ENCODE data around the gene MYO9B.
A peak's percentile ranks its signal among the peaks of the same experiment; 100 is the strongest.

Gene MYO9B, protein sequence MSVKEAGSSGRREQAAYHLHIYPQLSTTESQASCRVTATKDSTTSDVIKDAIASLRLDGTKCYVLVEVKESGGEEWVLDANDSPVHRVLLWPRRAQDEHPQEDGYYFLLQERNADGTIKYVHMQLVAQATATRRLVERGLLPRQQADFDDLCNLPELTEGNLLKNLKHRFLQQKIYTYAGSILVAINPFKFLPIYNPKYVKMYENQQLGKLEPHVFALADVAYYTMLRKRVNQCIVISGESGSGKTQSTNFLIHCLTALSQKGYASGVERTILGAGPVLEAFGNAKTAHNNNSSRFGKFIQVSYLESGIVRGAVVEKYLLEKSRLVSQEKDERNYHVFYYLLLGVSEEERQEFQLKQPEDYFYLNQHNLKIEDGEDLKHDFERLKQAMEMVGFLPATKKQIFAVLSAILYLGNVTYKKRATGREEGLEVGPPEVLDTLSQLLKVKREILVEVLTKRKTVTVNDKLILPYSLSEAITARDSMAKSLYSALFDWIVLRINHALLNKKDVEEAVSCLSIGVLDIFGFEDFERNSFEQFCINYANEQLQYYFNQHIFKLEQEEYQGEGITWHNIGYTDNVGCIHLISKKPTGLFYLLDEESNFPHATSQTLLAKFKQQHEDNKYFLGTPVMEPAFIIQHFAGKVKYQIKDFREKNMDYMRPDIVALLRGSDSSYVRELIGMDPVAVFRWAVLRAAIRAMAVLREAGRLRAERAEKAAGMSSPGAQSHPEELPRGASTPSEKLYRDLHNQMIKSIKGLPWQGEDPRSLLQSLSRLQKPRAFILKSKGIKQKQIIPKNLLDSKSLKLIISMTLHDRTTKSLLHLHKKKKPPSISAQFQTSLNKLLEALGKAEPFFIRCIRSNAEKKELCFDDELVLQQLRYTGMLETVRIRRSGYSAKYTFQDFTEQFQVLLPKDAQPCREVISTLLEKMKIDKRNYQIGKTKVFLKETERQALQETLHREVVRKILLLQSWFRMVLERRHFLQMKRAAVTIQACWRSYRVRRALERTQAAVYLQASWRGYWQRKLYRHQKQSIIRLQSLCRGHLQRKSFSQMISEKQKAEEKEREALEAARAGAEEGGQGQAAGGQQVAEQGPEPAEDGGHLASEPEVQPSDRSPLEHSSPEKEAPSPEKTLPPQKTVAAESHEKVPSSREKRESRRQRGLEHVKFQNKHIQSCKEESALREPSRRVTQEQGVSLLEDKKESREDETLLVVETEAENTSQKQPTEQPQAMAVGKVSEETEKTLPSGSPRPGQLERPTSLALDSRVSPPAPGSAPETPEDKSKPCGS (N-terminal part only)

DNA sequence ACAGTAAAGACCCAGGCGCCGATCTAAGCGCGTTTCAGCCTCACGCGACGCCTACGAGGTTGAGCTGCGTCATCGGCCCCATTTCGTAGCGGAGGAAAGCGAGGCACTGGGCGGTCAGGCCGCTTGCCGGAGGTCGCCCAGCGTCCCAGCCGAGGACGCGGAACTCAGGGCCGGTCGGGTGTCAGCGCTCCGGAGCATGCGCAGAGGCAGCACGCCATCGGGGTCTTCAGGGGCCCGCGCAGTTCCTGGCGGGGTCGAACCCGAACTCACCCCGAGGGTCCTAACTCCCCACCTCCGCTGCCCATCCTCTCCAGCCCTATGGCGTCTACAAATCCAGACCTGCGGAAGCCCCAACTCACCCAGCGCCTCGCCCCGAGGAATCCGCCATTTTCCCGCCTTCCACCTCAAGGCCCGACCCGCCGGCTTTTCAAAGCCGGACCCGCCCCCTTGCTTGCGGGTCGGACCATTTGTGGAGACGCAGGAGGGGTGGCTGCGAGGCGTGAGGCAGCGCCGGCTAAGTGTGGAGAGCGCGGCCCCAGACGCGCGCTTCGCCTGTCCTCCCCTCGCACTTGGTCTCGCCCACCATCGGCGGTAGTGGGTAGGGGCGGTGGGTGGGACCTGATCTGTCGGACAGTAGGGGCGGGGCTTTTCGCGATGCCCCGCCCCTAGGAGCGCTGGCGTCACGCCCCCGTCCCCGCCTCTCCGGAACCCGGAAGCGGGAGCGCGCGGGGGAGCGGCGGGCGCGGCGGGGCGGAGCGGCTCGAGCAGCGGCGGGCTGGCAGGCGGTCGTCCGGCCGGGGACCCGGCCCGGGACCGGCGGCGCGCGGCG lies at the start of gene MYO9B, which contains the start of gene HAUS8:
Gene MYO9B, plus strand, starts transcription at position 743 of the 829 bp plus-strand sequence. CDS start 25,941 bp downstream, outside the sequence.
Gene HAUS8, minus strand, starts transcription at position 418 of the 829 bp plus-strand sequence. Its CDS starts 30 bp downstream, at position 388.
- peak; percentile 98 for DNase-seq

DNA sequence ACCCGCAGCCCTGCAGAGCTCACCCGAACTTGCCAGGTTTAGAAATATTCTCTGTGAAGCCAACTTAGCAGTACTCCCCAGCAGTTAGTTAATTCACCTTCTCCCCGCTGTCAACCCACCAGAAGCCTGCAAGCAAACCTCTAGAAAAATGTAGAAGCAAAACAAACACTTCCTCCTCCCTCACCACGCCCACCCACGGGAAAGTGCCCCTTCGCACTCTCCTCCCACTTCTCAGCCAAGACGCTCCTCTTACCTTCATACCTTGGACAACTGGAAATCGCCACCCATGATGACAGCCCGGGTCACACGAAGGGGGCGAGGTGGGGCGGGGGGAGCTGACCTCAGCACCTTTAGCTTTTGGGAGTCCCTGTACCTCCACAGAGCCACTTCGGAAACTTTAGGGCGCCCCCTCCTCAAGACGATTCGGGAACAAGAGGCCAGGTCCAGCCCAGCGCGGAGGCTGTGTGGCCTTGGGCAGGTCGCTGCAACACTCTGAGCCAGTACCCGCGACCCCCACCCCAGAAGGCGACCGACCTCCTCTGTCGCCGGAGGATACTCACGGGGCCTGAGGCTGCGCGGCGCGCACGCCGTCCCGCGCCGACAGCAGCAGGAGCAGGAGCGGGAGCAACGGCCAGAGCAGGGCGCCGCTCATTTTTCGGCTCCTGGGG lies 49.5 kb upstream of the MYO9B start:
- no peak for DNase-seq

DNA sequence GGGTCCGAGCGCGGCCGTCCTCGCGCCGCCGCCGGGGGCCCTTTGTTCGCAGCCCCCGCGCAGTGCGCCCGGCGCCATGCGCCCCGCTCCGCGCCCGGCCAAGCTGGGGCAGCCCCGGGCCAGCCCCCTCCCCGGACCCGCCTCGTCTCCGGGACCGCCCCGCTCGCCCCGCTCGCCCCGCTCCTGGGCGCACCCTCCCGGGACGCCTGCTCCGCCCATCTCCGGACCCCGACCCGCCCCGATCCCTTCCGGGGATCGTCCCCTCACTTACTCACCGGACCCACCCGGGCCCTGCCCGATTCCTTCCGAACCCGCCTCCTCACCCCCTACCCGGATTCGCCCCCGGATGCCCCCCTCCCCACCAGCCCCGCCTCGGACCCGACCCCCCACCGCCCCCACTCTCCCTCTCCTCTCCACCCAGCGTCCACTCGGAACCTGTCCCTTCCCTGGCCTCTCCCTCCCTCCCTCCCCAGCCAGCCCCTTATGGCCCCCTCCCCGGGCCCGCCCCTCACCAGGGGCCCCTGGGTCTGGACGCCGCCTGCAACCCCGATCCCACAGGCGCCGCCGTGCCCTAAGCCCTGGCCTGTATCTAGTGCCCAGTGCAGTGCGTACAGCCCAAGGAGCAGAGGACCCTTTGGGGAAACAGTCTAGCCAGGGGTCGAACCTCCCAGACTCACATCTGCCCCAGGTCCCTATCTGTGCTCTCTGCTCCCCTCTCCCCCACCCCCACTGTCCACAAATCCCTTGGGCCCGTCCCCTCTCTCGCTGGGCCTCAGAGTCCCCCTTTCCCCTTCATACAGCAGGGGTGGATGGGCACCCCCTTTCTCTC lies 48.7 kb upstream of the MYO9B start, which contains the start of gene CPAMD8:
Gene CPAMD8, minus strand, starts transcription at position 105 of the 829 bp plus-strand sequence. CDS start 168 bp downstream, outside the sequence.
- DNase-seq, result no peak

DNA sequence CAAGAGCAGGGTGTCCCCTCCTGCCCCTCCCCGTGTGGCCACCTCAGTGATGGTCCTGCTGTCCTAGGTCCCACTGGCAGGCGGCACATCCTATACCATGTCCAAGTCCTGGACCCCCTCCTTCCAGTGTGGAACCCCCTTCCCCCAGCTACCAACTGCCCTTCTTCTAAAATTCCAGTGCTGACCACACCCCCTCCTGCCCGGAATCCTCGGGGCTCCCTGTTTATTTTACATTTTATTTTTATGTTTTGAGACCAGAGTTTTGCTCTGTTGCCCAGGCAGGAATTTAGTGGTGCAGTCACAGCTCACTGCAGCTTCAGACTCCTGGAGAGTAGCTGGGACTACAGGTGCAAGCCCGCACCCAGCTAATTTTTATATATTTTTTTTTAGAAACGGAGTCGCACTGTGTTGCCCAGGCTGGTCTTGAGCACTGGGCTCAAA lies 48.0 kb upstream of the MYO9B start:
- no peak for DNase-seq

DNA sequence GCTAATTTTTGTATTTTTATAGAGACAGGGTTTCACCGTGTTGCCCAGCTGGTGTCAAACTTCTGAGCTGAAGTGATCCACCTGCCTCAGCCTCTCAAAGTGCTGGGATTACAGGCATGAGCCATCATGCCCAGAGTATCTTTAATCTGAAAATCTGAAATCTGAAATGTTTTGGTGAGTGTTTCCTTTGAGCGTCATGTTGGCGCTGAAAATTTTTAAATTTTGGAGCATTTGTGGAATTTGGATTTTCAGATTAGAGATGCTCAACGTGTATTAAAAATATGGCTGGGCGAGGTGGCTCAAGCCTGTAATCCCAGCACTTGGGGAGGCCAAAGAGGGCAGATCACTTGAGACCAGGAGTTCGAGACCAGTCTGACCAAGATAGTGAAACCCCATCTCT lies 43.8 kb upstream of the MYO9B start:
- no peak for DNase-seq

DNA sequence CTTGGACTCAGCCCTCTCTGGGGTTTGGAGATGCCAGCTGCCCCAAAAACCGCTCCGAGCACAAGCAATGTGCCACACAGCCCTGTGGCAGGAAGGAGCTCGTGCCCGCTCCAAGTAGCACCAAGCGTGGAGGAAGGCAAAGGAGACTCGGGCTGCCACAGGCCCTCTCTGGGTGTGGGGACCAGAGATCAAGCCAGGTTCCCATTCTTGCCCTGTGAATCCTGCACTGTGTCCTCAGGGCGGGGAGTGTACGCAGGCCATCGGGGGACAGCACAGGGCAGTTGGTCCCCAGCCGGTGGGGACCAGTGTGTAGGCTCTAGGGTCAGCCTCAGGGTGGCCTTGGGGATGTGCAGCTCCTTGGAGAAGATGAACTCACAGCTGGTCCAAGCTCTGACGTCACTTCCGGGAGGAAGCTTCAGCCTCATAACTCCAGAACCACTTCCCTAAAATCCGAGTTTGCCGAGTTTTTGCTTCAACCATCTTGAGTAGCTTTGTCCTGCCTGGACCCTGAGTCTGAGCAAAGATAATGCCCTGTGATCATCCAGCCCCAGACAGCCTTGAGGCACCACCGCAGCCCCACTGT lies 39.6 kb upstream of the MYO9B start:
- DNase-seq, result no peak

DNA sequence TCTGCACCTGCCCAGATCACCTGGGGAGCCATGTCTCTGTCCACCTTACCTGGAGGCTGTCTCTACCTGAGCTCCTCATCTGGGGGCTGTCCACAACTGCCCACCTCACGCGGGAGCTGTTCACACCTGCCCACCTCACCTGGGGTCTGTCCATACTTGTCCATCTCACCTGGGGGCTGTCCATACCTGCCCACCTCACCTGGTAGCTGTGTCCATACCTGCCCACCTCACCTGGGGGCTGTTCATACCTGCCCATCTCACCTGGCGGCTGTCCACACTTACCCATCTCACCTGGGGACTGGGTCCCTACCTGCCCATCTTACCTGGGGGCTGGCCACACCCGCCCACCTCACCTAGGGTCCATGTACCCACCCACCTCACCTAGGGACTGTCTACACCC lies 38.9 kb upstream of the MYO9B start:
- no peak for DNase-seq

DNA sequence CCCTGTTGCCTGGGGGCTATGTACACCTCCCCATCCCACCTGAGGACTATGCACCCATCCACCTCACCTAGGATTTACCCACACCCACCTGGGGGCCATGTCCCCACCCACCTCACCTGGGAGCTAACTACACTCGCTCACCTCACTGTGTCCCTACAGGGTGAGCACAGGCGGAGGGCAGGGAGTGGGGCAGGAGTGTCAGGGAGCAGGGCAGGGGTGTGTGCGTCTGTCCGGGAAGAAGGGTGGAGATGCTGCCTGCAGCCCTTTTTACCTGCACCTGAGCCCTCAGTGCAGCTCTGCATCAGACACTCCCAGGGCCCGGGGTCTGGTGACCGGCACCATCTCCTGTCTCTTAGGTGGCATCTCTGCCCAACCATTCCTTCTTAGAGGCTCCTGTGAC lies 38.4 kb upstream of the MYO9B start:
- DNase-seq, result no peak

DNA sequence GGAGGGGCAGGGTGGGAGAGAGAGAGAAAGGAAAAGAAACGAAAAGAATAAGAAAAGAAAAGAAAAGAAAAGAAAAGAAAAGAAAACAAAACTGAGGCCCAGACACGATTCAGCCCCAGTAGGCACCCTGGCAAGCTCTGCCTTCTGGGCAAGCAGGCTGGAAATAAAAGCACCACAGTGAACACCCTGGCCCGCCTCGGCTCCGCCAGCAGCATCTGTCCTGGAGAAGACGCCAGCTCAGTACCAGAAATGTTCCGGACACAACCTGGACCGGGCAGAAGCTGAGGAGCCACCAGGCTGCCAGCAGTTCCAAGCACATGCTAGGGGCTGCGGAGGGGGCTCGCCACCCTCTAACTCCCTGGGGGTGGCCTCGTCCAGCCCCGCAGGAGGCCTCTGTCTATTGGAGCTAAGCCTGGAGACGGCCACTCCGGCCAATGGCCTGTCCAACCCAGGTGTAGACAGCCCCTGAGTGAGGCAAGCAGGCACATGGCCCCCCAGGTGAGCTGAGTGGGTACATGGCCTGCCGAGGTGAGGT lies 37.5 kb upstream of the MYO9B start:
- DNase-seq, result no peak

DNA sequence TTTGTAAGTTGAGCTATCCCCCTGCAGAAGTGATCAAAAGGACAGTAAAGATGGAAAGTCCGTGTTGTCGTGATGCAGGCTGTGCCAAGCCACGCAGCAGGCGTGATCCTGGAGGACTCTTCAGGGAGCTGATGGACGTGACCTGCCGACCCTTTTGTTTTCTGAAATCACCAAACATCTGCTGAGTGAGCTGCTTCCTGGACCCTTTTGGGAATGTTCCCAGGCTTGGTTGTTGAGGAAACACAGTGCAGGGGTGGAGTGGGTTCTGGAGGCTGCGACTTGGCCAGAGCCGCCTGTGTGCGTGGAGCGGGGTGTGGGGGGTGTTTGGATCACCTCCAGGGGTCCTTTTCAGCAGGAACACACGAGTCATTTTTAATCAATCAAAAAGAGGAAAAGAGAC lies 33.6 kb upstream of the MYO9B start:
- peak; percentile 9 for DNase-seq

DNA sequence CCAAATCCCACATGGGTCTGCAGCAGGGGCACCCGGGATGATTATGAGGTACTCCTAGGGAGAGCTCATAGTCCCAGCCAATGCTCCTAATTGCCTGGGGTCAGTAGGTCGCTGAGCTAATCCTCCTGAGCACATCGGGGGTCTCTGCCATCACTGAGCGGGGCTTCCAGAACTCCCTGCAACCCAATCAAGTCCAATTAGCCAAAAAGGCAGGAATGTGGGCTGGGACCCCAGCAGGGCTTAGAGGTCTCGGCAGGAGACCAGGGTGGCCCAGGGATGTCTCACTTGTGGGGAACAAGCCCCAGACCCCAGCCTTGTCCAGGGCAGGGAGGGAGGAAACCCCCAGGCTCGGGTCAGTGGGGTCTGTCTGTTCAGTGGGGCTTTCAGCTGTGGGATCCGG lies 31.8 kb upstream of the MYO9B start:
- no peak for DNase-seq

DNA sequence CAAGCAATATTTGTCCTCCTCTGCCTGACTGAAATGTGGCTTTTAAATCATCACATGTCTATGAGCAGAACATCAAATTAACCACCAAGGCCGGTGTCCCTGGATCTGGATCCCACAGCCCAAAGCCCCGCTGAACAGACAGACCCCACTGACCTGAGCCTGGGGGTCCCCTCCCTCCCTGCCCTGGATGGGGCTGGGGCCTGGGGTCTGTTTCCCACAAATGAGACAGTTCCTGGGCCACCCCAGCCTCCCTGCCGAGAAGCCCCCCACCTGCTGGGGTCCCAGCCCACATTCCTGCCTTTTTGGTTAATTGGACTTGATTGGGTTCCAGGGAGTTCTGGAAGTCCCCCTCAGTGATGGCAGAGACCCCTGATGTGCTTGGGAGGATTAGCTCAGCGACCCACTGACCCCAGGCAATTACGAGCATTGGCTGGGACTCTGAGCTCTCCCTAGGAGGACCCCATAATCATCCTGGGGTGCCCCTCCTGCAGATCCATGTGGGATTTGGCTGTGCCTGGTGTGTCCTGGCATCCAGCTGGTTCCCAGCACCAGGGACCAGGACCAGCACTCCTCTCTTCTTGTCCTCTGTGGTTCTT lies 29.6 kb upstream of the MYO9B start:
- DNase-seq, result no peak

DNA sequence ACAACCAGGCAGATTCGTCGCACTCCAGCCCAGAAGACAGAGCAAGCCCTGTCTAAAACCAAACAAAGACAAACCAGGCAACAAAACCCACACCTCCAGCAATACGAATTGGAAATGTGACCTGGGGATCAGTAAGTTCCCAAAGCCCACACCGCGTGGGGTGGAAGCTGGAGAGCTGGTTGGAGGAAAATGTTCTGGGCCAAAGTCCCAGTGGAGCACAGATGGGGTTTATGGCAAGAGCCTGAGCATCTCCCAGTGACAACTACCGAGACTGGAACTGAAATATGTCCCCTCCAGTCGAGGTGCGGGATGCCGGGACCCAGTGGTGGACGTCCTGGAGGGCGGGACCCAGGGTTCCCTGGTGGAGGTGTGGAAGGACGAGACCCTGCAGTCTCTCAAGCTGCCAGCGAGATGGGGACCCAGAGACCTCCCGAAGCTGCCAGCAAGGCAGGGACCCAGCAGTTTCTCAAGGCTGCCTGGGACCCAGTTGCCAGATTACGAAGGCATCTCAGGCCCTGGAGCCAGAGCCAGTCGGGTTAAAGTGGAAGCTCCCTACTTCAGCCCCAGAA lies 26.6 kb upstream of the MYO9B start:
- DNase-seq, result no peak

DNA sequence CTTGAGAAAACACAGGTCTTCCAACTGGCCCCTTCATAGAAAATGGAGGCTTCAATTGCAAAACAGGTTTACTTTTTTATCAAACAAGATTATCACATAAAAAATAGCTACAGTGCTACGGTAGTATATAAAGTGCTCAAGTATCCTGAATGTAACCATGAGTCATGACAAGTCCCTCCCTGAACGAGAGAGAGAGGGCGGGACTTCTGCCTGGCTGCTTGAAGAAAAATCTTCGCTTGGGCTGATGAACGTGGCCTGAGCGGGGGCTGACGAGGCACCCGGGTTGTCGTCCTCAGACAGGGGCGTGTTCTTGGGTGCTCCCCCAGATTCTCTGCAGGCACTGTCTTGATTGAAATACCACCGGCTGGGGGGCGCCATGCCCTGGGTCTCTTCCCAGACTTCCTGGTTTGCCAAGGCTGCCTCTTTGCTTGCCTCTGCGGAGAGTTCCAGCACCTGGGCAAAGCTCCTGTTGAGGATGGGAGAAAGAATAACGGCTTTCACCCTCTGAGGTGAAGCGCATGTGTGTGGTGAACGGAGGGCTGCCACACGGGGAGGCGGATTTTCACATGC lies 25.8 kb upstream of the MYO9B start:
- DNase-seq, result no peak

DNA sequence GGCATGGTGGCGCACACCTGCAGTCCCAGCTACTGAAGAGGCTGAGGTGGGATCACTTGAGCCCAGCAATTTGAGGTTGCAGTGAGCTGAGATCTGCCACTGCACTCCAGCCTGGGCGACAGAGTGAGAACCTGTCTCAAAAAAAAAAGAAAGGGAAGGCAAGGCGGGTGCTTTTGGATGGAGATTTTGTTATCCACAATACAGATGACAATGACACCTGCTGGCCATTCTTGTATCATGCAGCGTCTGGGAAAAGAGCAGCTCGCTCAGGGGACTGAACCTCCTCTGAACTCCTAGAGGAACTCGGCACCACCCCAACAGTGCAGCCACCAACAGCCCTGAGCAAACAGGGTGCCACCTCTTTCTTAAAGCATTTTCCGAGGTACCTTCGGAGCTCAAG lies 23.1 kb upstream of the MYO9B start:
- DNase-seq, result no peak

DNA sequence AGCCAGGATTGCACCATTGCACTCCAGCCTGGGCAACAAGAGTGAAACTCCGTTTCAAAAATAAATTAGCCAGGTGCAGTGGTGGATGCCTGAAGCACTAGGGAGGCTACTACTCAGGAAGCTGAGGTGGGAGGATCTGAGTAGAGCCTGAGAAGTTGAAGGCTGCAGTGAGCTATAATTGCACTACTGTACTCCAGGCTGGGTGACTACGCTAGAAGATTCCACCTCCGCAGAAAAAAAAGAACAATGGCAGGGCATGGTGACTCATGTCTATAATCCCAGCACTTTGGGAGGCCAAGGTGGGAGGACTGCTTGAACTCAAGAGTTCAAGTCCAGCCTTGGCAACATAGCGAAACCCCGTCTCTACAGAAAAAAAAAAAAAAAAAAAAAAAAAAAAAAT lies 20.8 kb upstream of the MYO9B start:
- DNase-seq, result no peak

DNA sequence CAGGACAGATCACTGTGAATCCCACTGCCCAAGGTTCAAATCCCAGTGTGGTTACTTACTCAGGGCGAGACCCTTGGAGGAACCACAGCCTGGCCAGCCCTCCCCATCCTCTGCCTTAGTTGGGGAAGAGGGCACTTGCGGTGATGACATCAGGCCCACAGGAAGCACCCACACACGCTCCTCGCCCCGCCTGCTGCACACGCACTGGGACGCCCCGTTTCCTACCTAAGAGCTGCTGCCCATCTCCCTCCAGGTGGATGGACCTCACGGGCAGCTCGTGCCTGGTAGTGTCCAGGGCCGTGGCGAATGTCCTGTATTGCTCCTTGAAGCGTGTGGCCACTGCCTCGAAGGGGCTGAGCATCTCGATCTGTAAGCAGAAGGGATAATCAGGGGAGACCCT lies 19.9 kb upstream of the MYO9B start:
- DNase-seq, result no peak

DNA sequence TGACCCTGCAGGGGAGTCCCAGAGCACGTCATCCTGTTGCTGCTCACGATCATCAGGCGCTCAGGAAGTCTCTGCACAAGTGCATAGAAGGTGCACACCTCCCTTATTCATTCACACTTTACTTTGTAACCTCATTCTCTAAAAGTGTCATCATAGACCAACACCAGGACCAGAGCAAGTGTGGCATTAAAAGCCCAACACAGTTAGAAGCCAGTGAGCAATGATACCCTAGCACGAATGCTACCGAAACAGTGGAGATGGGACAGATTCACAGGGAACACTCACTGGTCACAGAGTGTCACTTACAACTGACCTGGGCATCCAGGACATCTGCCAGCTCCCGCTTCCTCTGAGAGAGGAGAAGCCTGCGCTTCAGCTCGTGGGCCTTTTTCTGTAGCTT lies 17.3 kb upstream of the MYO9B start:
- no peak for DNase-seq

DNA sequence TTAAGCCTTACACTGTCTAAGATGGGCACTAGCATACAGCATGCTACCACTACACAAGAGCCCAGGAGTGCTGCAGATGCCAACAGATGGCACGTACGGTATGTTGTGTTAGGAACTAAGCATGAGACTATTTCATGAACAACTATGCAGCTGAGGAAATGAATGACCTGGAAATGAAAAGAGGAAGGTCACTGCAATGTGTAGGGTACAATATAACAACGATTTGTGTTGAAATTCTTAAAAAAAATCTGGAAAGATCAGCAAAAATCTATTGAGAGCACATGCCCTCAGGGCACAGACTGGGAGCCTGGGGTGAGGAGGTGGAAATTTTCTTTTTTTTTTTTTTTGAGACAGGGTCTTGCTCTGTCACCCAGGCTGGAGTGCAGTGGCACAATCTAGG lies 14.8 kb upstream of the MYO9B start:
- no peak for DNase-seq

Data from NCI-H2029 (cell line).